Epithelial cell of proximal tubule (primary cell): Measurements from ENCODE around the gene RSPRY1. TPM values are rescaled to one million over a fixed set of nuclear protein-coding genes. Genes with fewer than 3 reads are reported as not detected.

ENCODE experiments used
- DNase-seq: peaks from one replicate; pipeline ENCODE4 v3.0.0-alpha.2; 2011; ENCODE audit warnings: low read depth
- H3K4me3 ChIP-seq: 2 replicates; pipeline ENCODE4 v1.5.1; 2011; ENCODE audit warnings: low read depth, mild to moderate bottlenecking, low read length
- total RNA-seq: library from RNA; depleted of rRNA; stranded (reverse); fragments of >200 nt; gene quantifications from 2 replicates; pipeline ENCODE4 v1.2.3, GENCODE V29; 2015
- TF ChIP-seq, protein P1 (sequence below): conservative IDR thresholded peaks from 2 replicates; pipeline ENCODE4 v1.5.1; 2012; ENCODE audit warnings: low read depth, mild to moderate bottlenecking, low read length

Gene RSPRY1
- total RNA-seq, 1 donor from 2014 or later, result 28.6 TPM

DNA sequence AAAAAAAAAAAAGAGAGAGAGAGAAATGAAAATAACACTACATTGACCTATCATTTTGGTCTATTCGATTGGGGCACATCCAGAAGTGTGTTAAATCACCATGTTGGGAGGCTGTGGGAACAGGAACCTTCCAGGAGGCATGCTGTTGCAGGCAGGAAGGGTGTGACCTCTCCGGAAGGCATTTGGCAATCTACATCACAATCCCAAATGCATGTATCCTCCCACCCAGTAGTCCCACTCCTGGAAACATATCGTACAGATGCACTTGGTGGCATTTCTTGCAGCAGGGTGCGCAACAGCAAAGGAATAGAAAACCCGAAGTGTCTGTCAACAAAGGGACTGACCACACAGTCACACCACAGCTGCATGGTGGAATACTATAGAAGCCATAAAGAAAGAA lies 90.5 kb downstream of the RSPRY1 start:
- H3K4me3 ChIP-seq, result no peak overlapping the region
- TF ChIP-seq, protein P1, sequence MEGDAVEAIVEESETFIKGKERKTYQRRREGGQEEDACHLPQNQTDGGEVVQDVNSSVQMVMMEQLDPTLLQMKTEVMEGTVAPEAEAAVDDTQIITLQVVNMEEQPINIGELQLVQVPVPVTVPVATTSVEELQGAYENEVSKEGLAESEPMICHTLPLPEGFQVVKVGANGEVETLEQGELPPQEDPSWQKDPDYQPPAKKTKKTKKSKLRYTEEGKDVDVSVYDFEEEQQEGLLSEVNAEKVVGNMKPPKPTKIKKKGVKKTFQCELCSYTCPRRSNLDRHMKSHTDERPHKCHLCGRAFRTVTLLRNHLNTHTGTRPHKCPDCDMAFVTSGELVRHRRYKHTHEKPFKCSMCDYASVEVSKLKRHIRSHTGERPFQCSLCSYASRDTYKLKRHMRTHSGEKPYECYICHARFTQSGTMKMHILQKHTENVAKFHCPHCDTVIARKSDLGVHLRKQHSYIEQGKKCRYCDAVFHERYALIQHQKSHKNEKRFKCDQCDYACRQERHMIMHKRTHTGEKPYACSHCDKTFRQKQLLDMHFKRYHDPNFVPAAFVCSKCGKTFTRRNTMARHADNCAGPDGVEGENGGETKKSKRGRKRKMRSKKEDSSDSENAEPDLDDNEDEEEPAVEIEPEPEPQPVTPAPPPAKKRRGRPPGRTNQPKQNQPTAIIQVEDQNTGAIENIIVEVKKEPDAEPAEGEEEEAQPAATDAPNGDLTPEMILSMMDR, result no peak
- no peak for DNase-seq

DNA sequence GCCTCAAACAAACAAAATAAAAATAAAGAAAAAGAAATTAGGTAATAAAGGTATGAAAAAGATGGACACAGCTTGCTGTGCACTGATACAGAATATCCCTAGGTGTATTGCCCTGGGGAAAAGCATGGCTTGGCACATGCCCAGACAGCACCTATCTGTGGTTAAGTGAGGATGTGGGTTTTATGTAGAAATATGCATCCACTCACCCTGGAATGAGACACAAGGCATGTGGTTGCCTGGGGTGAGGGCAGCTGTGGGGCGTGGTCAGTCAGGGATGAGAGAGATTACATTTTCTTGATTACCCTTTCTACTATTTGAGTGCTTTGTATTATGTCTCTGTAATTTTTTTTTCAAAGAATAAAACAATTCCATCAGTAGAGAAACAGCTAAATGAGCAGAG lies 91.5 kb downstream of the RSPRY1 start:
- TF ChIP-seq, protein P1, result no peak
- peak; percentile 75 for DNase-seq
- H3K4me3 ChIP-seq, result no peak overlapping the region

DNA sequence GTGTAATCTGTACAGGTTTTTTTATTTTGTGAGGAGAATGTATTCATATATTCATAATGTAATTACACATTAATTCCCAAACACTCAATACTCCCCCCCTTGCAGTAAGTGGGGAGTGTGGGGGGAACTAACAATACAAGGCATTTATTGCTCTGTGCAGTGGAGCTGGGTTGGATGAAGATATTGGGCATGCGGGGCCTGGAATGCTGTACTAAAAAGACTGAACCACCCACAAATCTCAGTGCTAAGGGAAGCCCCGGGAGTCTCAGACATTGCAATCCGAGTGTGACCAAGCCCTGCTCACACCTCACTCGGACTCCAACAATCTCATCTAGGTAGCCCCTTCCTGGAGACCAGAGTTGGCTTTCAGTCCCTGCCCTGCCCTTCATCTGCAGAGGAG lies 92.4 kb downstream of the RSPRY1 start:
- TF ChIP-seq, protein P1, result no peak
- H3K4me3 ChIP-seq, result no peak overlapping the region
- DNase-seq, result no peak

DNA sequence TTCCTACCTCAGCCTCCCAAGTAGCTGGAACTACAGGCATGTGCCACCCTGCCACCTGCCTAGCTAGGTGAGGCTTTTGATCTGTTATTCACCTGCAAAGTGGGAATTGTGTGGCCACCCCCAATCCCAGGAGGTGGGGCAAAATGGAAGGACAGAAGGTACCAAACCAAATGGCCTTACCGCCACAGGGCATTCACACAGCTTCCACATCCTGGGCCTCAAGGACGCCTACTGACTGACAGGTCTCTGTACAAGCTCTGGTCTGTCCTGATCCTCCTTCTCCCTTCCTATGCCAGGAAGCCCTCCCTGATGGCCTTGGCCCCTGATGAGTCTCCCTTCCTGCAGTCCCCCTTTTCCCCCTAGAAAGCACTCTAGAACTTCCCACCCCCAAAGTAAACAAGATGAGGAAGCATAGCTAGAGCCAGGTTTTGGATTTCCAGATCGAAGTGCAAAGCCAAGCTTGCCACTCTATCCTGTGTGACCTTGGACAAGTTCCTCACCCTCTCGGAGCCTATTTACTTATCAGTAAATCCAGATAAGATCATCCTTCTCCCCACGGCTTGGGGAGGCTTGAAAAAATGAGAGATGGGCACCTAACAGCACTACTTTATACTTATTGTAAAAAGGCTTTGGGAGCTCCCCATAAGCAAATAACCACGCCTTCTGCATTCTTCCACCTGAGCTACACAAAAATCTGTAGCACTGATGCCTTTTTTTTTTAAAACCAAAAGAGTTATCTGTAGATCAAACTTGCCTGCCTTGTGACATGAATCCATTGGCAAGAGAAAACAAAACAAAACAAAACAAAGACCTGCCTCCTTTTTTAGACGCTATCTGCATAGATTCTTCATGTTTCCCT lies 93.9 kb downstream of the RSPRY1 start:
- TF ChIP-seq, protein P1, result no peak
- no peak overlapping the region for H3K4me3 ChIP-seq
- no peak for DNase-seq

DNA sequence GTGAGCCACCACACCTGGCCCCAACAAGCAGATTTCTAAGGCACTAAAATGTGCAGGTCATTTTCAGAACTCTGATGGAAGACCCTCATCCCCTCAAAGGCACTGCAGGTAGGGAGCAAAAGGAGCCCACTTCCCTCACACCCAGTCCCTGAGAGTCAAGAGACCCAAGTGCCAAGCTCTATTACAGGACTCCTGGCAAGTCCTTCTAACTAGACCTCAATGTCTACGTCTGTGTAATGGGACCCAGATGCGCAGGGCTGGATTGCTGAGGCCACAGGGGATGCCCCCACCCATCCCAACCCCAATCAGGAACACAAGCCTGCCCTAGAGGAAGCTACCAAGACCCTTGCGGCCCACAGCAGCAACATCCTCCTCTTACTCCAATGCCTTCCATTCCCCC lies 95.7 kb downstream of the RSPRY1 start:
- no peak overlapping the region for H3K4me3 ChIP-seq
- DNase-seq, result no peak
- TF ChIP-seq, protein P1, result no peak

DNA sequence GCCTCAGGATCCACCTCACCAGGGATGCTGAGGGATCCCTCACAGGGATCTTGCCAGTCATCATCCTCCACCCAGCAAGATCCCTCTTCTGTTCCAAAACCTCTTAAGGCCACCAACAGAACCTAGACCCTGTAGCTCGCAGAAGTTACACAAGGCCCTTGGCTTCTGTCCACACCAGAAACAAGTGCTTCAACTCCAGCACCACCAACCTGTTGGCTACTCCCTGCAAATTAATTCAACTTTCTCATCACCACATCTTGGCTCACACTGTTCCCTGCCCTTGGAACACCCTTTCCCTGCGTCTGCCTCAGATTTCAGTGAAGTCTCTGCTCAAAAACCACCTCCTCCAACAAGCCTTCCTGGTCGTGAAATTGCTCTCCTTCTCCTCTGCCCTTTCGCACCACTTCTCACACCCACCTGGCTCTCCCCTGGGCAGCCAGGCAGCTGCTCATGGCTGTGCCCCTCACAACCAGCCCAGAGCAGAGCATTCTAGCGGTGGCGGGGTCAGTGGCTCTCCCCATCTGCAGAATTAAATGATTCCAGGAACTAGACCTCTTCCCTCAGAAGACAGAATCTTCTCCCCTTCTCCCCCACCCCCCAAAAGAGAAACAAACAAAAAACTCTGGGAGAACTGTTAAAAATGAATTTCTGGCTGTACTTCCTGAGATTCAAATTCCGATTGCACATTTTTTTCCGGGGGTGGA lies 96.5 kb downstream of the RSPRY1 start:
- DNase-seq, result no peak

More for the DNA sequence above, 96.5 kb downstream of the RSPRY1 start:
- TF ChIP-seq, protein P1, result no peak
- H3K4me3 ChIP-seq, result peak overlapping the region; percentile 62
